Stimulated activated CD4-positive, alpha-beta T cell treated with anti-CD3 and anti-CD28 coated beads, Interleukin-15, amount 100 ng/mL, for 24 hours (primary cell): Measurements from ENCODE around the gene RAPGEF2.
"Not testable (repeated sequence)": the region's sequence is repeated elsewhere in the genome, so short reads cannot be mapped to it uniquely, and the experiment has no call there.

Source experiments
- DNase-seq: peaks from one replicate; pipeline ENCODE4 v3.0.0-alpha.2; 2020

The RAPGEF2 gene

DNA sequence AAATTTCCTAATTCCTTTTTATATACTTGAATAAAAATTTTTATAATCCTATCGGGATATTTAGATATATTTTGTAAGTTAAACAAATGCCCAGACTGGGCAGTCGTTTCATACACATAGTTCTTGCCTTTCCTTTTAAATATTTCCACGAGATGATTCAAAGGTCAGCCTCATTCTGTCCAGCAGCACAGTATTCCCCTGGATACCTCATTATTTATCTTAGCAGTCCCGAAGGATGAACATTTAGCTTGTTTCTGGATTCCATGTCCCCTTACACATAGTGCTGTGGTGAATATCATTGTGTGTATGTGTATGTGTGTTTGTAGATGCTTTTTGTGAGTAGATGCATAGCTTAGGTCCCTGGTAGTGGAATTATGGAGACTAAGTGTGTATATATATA, 38.3 kb downstream of the RAPGEF2 start:
- DNase-seq: no peak

- no peak for DNase-seq
Observed at GRCh38 chr4:159142241-159142640, 39.4 kb downstream of the RAPGEF2 start.

DNA sequence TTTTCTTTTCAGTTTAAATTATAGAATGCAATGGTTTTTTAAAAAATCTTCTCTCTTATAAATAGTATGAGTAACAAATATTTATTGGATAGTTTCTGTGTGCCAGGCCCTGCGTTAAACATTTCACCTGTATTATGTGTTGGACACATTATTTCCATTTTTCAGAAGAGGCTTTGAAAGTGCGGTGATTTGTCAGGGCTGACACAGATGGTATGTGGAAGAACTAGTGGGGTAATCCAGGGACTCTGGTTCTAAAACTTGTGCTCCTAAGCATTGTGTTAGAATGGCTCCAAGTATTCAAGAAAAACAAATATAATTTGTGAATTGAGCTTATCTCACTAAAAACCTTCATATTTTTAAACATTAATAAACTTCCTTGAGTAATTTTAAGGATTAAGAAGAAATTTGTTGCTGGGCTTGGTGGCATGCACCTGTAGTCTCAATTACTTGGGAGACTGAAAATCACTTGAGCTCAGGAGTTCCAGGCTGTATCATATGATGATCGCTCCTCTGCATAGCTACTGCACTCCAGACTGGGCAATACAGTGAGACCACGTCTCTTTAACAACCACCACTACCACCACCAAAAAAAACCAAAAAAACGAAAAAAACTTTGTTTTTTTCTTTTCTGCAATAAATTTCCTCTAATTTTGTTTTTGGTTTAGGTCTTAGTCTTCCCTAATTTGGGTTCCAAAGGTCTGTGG, 40.0 kb downstream of the RAPGEF2 start:
- DNase-seq: no peak

GRCh38 chr4:159143687-159144086, 40.8 kb downstream of the RAPGEF2 start:
- no peak for DNase-seq

GRCh38 chr4:159144112-159144694, 41.3 kb downstream of the RAPGEF2 start:
- DNase-seq: no peak

- DNase-seq: no peak
Observed at GRCh38 chr4:159145318-159145991, 42.6 kb downstream of the RAPGEF2 start.

DNA sequence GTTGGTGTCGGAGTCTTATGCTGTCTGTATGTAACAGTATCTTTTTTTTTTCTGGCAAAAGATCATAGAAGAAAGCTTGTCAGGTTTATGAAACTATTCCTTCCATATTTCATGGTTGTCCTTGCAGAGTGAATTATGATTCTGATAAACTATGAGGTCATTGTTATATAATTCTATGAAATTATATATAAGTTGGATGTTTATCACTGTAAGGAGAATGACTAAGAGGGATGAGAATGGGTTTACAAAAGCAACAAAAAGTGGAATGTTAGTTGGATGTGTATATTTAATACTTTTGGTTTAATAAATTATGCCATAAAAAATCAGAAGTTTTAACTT, 43.1 kb downstream of the RAPGEF2 start:
- no peak for DNase-seq

GRCh38 chr4:159146488-159146887, 43.6 kb downstream of the RAPGEF2 start:
- no peak for DNase-seq

DNA sequence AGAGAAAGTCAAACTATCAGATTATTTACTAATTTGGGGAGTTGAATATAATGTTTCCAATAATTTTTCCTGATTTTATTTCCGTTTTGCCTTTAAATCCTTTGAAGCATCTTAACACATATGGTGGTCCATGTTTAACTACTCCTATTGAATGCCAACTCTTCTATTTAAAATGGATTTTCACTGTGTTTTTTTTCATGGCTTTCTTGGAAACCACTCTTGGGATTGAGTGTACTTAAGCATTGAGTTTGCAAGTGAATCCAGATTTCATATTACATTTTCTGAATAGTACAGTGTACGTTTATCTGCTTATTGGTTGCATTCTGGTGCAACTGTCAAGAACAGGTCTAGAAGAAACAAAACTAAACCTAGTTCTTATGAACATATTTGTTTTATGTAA, 45.6 kb downstream of the RAPGEF2 start:
- no peak for DNase-seq

DNA sequence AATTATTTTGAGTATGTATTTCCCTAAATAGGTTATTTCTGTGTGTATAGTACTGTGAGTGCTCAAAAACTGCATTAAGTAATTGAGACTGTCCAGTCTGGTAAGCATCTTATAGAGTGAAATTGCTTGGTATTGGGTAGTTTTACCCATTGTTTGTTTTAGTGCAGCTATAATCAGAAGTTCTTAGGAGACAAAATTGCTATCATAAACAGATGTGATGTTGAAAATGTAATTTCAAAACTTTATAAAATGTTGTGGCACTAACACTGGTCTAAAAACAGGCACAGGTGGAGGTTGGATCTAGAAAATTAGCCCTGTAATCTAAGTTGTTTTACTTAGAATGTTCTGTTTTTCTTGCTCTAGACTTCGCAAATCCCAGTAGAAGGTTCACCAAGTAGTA, 46.8 kb downstream of the RAPGEF2 start:
- no peak for DNase-seq

GRCh38 chr4:159150396-159150795, 47.5 kb downstream of the RAPGEF2 start:
- no peak for DNase-seq

DNA sequence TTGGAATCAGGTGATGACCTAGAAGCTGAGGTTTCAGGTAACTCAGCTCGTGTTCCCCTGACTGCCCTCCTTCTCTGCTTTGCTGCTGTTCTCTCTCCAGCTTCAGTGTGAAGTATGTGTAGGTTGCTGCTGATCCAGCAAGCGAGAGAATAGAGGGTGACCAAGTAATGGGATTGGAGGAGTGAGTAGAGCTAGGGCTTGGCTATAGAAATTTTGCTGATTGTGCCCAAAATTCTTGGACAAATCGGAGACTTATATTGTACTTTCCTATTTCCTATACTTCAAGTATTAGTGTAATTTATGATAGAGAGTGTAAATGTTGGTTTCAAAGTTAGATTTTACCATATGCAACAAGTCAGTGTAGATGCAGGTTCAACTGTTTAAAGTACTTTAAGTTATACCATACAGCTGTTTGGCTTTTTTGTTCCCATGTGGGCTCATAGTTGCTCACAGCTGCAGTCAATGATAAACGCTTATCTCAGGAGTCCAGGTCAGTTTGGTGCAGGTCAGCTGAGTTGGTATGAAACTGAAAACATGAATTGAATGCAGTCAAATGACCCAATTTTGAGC, 48.0 kb downstream of the RAPGEF2 start:
- no peak for DNase-seq

DNA sequence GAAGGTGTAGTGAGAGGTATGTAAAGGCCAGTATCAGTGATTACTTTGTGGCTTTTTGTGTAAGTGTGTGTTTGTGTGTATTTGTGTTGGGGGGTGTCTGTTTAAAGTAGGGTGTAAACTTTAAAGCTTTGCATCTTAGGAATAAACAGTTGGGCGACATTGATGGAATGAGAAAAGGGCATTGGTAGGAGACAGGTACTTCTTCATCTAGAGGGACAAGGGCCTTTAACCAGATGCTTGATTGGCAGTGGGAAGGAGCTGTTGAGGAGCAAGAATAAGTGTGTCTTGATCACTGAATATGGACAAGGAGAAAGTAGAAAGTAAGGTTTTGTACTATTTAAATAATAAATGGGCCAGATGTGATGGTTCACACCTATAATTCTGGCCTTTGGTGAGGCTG, 48.8 kb downstream of the RAPGEF2 start:
- DNase-seq: no peak

GRCh38 chr4:159152181-159152580, 49.3 kb downstream of the RAPGEF2 start:
- no peak for DNase-seq

GRCh38 chr4:159153669-159154068, 50.8 kb downstream of the RAPGEF2 start:
- no peak for DNase-seq

DNA sequence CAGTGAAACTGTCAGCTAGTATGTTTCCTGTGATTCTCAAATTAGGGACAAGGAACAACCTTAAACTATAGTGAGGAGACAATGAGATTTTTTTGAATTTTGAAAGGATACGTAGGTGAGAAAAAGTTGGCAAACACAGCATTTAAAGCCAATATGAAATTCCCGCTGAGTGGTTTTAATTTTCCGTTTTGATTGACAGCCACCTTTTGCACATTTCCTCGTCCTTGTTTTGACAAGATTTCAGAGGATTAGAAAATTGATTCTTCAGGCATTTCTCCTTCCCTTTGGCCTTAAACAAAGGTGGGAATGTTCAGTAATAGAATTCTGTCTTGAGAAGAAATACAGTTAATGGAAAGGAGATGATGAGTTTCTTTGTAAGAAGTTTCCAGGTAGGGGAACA, 52.2 kb downstream of the RAPGEF2 start:
- DNase-seq: no peak

GRCh38 chr4:159158083-159158617, 55.3 kb downstream of the RAPGEF2 start:
- DNase-seq: no peak

GRCh38 chr4:159158985-159159384, 56.1 kb downstream of the RAPGEF2 start:
- no peak for DNase-seq

GRCh38 chr4:159159611-159160010, 56.7 kb downstream of the RAPGEF2 start:
- DNase-seq: no peak

DNA sequence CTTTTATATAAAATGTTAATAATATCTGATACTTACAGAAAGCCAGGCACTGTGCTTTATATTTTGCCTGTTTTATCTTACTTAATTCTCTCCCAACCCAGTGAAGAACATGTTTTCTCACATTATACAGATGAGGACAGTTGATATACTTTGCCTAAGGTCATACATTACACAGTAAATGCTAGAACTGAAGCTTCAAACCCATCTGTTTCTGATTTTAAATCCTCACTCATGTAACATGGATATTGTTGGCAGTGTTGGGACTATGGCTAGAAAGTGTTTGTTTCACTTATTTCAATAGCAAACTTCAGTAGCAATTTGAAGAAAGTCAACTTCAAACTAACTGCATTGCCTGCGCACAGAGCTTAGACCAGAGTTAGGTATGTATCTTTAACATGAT, 57.4 kb downstream of the RAPGEF2 start:
- no peak for DNase-seq

GRCh38 chr4:159161436-159161835, 58.6 kb downstream of the RAPGEF2 start:
- DNase-seq: not testable (repeated sequence)

DNA sequence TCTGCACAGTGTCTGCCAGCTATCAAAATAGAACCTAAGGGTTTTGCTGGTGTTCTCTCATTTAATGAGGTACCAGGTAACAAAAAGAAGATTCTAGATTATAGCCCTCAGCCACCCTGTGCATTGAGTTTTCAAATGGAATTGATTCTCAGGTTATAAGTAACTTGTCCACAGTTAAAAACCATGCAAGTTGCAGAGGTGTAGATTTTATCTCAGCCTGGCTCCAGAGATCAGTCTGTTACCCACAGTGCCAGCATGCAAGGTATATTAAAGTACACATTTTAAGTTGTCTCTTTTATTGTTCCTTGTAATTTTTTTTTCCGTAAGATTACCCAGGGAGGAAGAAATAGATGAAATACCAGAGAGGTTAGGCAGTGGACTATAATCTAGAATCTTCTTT, 59.7 kb downstream of the RAPGEF2 start:
- no peak for DNase-seq

- DNase-seq: no peak
Observed at GRCh38 chr4:159163521-159163920, 60.6 kb downstream of the RAPGEF2 start.
